Fibroblast of mammary gland (primary cell): Measurements from ENCODE around the gene CPED1.

Source experiments
- DNase-seq: peaks from one replicate; pipeline ENCODE4 v3.0.0-alpha.2; 2010; ENCODE audit warnings: low read depth
- H3K4me3 ChIP-seq: 2 replicates; pipeline ENCODE4 v1.5.1; 2011; ENCODE audit warnings: low read depth, mild to moderate bottlenecking, low read length, moderate library complexity; ENCODE audit not compliant: control insufficient read depth
- TF ChIP-seq, protein P1 (sequence below): conservative IDR thresholded peaks from 2 replicates; pipeline ENCODE4 v1.5.1; 2011; ENCODE audit warnings: low read depth, low read length, inconsistent platforms; ENCODE audit not compliant: control insufficient read depth, insufficient read depth

The CPED1 gene

DNA sequence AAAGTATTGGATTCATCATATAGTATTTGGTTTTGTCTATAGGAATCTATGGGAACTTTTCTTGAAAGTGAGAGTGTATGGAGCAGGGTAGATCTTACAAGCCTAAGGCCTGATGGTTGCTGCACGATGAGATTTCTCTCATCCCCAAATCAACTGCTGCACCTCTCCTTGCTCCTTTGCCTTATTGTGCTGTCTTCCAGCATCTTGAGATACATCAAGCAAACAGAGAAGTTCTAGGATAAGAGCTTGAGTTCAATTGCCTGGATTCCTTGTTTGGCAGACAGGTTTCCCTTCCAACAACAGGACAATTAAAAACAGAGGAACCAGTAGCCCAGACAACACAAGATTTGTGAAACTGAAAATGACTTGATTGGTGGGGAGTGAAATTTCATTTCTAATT lies 56.6 kb downstream of the CPED1 start:
- no peak overlapping the region for H3K4me3 ChIP-seq
- TF ChIP-seq, protein P1, sequence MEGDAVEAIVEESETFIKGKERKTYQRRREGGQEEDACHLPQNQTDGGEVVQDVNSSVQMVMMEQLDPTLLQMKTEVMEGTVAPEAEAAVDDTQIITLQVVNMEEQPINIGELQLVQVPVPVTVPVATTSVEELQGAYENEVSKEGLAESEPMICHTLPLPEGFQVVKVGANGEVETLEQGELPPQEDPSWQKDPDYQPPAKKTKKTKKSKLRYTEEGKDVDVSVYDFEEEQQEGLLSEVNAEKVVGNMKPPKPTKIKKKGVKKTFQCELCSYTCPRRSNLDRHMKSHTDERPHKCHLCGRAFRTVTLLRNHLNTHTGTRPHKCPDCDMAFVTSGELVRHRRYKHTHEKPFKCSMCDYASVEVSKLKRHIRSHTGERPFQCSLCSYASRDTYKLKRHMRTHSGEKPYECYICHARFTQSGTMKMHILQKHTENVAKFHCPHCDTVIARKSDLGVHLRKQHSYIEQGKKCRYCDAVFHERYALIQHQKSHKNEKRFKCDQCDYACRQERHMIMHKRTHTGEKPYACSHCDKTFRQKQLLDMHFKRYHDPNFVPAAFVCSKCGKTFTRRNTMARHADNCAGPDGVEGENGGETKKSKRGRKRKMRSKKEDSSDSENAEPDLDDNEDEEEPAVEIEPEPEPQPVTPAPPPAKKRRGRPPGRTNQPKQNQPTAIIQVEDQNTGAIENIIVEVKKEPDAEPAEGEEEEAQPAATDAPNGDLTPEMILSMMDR = no peak
- DNase-seq = no peak

DNA sequence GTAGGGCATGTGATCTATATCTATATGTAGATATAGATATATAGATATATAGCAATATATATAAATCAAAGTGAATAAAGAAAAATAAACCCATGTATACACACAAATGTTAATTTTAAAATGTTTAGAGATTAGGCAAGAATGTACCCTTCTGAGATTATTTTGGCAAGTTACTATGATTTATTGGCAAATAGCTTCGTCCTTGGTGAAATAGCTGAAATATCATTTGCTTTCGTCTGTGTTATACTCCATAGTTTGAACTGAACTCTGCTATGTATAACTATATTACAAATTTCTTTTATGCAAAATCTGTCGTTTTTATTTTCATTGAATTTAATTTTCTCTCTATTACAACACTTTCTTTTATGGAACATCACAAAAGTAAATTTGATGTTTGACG lies 57.5 kb downstream of the CPED1 start:
- TF ChIP-seq, protein P1 = no peak
- DNase-seq = no peak
- no peak overlapping the region for H3K4me3 ChIP-seq

DNA sequence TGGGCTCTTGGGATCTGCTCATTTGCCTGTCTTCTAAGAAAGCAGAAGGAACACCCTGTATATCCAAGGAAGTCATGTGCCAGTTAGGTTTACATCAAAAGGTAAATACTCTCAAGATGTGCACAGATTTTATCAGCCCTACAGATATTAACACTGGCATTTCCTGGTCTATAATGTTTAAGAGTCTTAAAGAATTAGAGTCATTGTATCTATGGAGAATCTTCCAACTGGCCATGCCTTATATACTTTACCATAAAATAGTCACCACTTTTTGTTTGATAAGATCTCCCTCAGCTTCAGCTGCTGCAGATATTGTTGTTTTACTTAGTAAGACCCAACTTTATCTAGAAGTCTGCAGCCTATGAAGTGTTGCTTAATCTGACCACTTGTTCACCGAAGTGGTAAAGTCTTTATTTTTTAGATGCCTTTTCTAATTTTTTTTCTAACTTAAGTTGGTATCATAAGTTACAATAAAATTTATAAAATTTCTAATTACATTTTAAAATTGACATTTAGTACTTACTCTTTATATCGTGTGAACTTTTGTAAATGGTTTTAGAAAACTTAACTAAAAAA lies 58.5 kb downstream of the CPED1 start:
- no peak for DNase-seq
- TF ChIP-seq, protein P1 = no peak
- H3K4me3 ChIP-seq = no peak overlapping the region

DNA sequence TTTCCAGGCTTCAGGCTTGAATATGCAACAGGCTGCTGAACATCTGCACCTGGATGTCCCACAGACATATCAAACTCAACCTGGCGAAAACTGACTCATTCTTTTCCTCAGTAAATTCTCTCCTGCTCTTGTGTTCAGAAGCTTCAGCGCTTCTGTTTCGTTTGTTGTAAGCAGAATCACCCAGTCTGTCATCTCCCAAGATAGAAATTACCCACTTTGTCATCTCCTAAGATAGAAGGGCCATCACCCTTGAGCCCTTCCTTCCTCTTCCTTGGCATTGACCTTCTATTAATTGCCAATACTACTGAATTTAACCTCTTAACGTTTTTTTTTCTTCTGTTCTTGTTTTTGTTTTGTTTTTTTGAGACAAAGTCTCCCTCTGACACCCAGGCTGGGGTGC lies 59.7 kb downstream of the CPED1 start:
- H3K4me3 ChIP-seq = no peak overlapping the region
- TF ChIP-seq, protein P1 = no peak
- DNase-seq = no peak

DNA sequence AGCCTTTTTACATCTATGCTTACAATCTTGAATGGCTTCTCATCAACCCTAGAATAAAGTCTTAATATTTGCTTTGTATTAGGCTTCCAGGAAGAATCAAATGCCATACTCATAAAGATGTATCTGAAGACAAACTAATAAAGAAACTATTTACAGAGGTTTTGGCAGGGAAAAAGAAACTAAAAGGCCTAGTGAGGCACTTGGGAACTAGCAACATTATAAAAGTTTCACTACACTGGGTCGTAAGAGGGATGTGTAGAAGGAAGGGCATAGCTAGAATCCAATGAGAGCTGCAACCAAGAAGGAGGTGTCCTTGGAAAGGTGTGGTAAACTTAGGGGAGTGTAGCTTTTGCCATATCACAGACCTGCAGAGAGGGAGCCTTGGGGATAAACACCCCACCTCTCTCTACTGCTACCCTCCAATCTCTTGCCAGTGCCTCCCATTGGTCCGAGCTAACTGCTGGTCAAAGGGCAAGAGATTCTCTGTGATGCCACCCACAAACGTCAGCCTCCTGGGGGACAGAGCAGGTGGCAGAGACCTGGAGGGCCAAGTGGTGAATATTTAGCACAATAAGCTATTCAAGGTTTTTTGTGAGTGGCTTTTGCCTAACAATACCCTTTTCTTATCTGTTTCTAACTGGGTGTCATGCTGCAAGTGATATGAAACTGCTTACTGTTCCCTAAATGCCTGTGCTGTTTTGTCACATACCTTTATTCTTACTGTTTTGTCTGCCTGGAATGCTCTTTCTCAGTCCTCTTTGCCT lies 60.7 kb downstream of the CPED1 start:
- TF ChIP-seq, protein P1 = no peak
- no peak for DNase-seq
- H3K4me3 ChIP-seq = no peak overlapping the region

DNA sequence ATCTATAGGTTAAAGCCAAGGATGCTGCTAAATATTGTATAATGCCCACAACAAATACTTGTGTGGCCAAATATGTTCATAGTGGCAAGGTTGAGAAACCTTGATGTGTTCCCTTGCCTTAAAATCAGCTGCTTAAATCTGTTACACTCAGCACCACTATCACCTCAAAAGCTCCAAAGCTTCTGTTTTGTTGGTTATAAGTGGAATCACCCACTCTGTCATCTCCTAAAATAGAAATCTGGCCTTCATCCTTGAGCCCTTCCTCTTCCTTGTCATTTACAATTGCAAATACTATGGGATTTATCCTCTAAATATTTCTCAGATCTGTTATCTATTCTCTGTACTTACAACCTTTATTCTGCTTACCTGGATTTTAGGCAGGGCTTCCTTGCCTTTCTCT lies 61.4 kb downstream of the CPED1 start:
- no peak for DNase-seq
- no peak overlapping the region for H3K4me3 ChIP-seq
- TF ChIP-seq, protein P1 = no peak
